Measurements from ENCODE around the gene HID1. TPM values are rescaled to one million over a fixed set of nuclear protein-coding genes. Genes with fewer than 3 reads are reported as not detected.

HID1 gene
- polyA plus RNA-seq, 2 of the 4 experiments (the other 2 are of a cell fraction): 5.2 to 11.7 TPM

- no peak for TF ChIP-seq TP53 (CRISPR knock-in tag; IDR thresholded peaks at IDR 0.05)
- no peak for TF ChIP-seq PHF8 (IDR thresholded peaks at IDR 0.05; ENCODE audit: borderline replicate concordance, low read depth)
- TF ChIP-seq ZNF302 (CRISPR knock-in tag; IDR thresholded peaks at IDR 0.05): no peak
- TF ChIP-seq PBX3 (IDR thresholded peaks at IDR 0.05): no peak
- TF ChIP-seq CBX8 (IDR thresholded peaks at IDR 0.05): no peak
- no peak for TF ChIP-seq RNF2 (IDR thresholded peaks at IDR 0.05; ENCODE audit: borderline replicate concordance, low read depth)
- TF ChIP-seq JUNB (IDR thresholded peaks at IDR 0.05): no peak
- no peak for TF ChIP-seq POLR2AphosphoS2 (conservative IDR thresholded peaks at IDR 0.05; ENCODE audit: low read length)
Measured at GRCh38 chr17:74954665-74955421, 17.7 kb downstream of the HID1 start (continued).

- WGBS (ENCODE audit: missing lambda C conversion rate): 92% methylated on average over 15 of the region's 15 CpGs
- TF ChIP-seq PBX3 (IDR thresholded peaks at IDR 0.05) (no peak), NR3C1 (IDR thresholded peaks at IDR 0.05) (no peak), USF2 (IDR thresholded peaks at IDR 0.05) (no peak), SREBF2 (IDR thresholded peaks at IDR 0.05) (no peak), RARB (CRISPR knock-in tag; IDR thresholded peaks at IDR 0.05) (no peak), ZC3H11A (IDR thresholded peaks at IDR 0.05) (no peak), E2F6 (IDR thresholded peaks at IDR 0.05; ENCODE audit: borderline replicate concordance, low read depth) (no peak), FOSL2 (IDR thresholded peaks at IDR 0.05) (no peak), FOSL2 (CRISPR knock-in tag; IDR thresholded peaks at IDR 0.05) (no peak), REST (IDR thresholded peaks at IDR 0.05) (no peak), CBX8 (IDR thresholded peaks at IDR 0.05) (no peak), CEBPB (IDR thresholded peaks at IDR 0.05) (no peak), ESRRA (IDR thresholded peaks at IDR 0.05; ENCODE audit: borderline replicate concordance, low read length) (no peak), HES2 (IDR thresholded peaks at IDR 0.05) (no peak), CBX2 (IDR thresholded peaks at IDR 0.05; ENCODE audit: borderline replicate concordance, low read depth) (no peak), HOXB13 (CRISPR knock-in tag; IDR thresholded peaks at IDR 0.05; ENCODE audit: low read depth) (no peak), ZFP36 (IDR thresholded peaks at IDR 0.05; ENCODE audit: borderline replicate concordance, partially characterized antibody) (no peak), FOXS1 (CRISPR knock-in tag; IDR thresholded peaks at IDR 0.05) (no peak)
- FAIRE-seq (no peak), ATAC-seq (no peak), DNase-seq (ENCODE audit: low read depth in 1 of 2, low spot score in 1 of 2) (no peak)
- peaks cover 26% of the 10 kb centered on the region for H3K4me1 ChIP-seq
- POLR2A ChIA-PET: no interaction called here
- CTCF ChIA-PET: interaction anchor here (0.6 to 42.3 kb wide), 5 partner anchors 21 to 111 kb away, joined by 3 to 1448 read pairs (median 5); partner anchors contain the start of genes MRPL58, OTOP2, OTOP3 and USH1G
- H3K27ac ChIP-seq: no peak overlapping the region
- no peaks in the 10 kb centered on the region for H3K9me3 ChIP-seq
- no peak overlapping the region for H3K4me3 ChIP-seq
- no peak overlapping the region; the same call in 2 of the 3 replicates for H3K4me2 ChIP-seq
Measured at GRCh38 chr17:74954115-74954514, 18.4 kb downstream of the HID1 start.

Measured in A549 (cell line).